Nephron progenitor cell (in vitro differentiated cells): ENCODE data around the gene NMRK1.

Source experiments
- DNase-seq: peaks from one replicate; pipeline ENCODE4 v3.0.0; 2021
- H3K27ac Mint-ChIP-seq: 2 replicates; pipeline ENCODE4 v1.8.0; 2021; ENCODE audit warnings: mild to moderate bottlenecking, moderate library complexity, mixed read lengths
- H3K27me3 Mint-ChIP-seq: 2 replicates; pipeline ENCODE4 v1.8.0; 2021; ENCODE audit warnings: mild to moderate bottlenecking, low read depth, mixed read lengths; ENCODE audit not compliant: poor library complexity
- H3K36me3 Mint-ChIP-seq: 2 replicates; pipeline ENCODE4 v1.8.0; 2021; ENCODE audit warnings: low read depth, mixed read lengths
- H3K4me1 Mint-ChIP-seq: 2 replicates; pipeline ENCODE4 v1.8.0; 2021; ENCODE audit warnings: mixed read lengths
- H3K4me3 Mint-ChIP-seq: 2 replicates; pipeline ENCODE4 v1.8.0; 2021; ENCODE audit warnings: mild to moderate bottlenecking, moderate library complexity, mixed read lengths
- H3K9me3 Mint-ChIP-seq: 2 replicates; pipeline ENCODE4 v1.8.0; 2021; ENCODE audit warnings: mild to moderate bottlenecking, moderate library complexity, mixed read lengths
- CTCF ChIP-seq: fragments of 200-600 bp; sonication (generic); IDR thresholded peaks from 2 replicates; pipeline ENCODE4 v1.5.0; 2021; ENCODE audit warnings: antibody characterized with exemption

The NMRK1 gene

GRCh38 chr9:75106857-75107256 is 18.9 kb upstream of the NMRK1 start:
- H3K9me3 Mint-ChIP-seq: no peaks in the 10 kb centered on the region
- no peak for DNase-seq
- H3K36me3 Mint-ChIP-seq: no peaks in the 10 kb centered on the region
- H3K27ac Mint-ChIP-seq: no peak overlapping the region
- TF ChIP-seq CTCF: no peak
- peaks cover 7% of the 10 kb centered on the region for H3K4me1 Mint-ChIP-seq
- no peaks in the 10 kb centered on the region for H3K27me3 Mint-ChIP-seq
- no peak overlapping the region for H3K4me3 Mint-ChIP-seq

- Mint-ChIP-seq H3K4me1 (peaks cover 17% of the 10 kb centered on the region), H3K27ac (peak overlapping the region; percentile 15), H3K27me3 (no peaks in the 10 kb centered on the region), H3K9me3 (no peaks in the 10 kb centered on the region), H3K36me3 (no peaks in the 10 kb centered on the region), H3K4me3 (no peak overlapping the region)
- TF ChIP-seq CTCF: no peak
- no peak for DNase-seq
Measured at GRCh38 chr9:75105841-75106240, 17.9 kb upstream of the NMRK1 start.

DNA sequence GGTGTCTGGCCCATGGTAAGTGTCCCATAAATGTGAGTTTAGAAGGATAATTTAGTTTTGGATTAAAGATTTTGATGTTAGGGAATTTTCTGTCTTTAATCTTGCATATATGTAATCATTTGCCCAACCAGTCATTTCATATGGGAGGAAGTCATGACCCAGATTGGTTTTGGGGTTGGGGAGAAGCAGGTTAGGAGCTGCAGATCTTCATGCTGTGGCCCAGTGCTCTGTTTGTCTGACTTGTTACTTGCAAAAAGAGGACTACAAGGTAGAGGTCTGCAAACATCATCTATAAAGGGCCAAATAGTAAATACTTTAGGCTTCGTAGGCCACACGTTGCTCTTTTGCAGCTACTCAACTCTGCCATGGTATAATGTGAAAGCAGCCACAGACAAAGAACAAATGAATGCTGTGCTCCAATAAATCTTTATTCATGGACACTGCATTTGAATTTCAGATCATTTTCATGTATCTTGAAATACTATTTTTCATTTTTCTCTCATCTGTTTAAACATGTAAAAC is 17.1 kb upstream of the NMRK1 start:
- H3K4me3 Mint-ChIP-seq: no peak overlapping the region
- H3K9me3 Mint-ChIP-seq: no peaks in the 10 kb centered on the region
- TF ChIP-seq CTCF: no peak
- H3K36me3 Mint-ChIP-seq: no peaks in the 10 kb centered on the region
- no peak for DNase-seq
- H3K27ac Mint-ChIP-seq: no peak overlapping the region
- H3K4me1 Mint-ChIP-seq: peaks cover 20% of the 10 kb centered on the region
- no peaks in the 10 kb centered on the region for H3K27me3 Mint-ChIP-seq

DNA sequence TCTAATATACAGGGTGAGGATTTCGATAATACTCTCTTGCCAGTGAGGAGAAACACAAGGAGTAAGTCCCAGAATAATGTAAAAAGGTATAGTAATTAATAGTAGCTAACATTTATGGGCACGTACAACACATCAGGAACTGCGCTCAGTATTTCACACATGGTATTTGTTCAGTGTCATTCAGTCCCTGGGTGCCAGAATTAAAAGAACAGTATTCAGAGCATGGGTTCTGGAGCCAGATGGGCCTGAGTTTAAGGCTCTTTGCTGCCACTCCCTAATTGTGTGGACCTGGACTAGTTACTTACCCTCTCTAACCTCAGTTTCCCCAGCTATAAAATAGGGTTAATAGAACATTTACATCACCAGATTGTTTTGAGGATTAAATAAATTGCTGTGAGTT is 16.7 kb upstream of the NMRK1 start:
- H3K27ac Mint-ChIP-seq: no peak overlapping the region
- H3K4me3 Mint-ChIP-seq: no peak overlapping the region
- TF ChIP-seq CTCF: no peak
- H3K4me1 Mint-ChIP-seq: peaks cover 20% of the 10 kb centered on the region
- no peaks in the 10 kb centered on the region for H3K36me3 Mint-ChIP-seq
- DNase-seq: no peak
- no peaks in the 10 kb centered on the region for H3K9me3 Mint-ChIP-seq
- no peaks in the 10 kb centered on the region for H3K27me3 Mint-ChIP-seq

- no peak overlapping the region for H3K4me3 Mint-ChIP-seq
- peak overlapping the region; percentile 66 for H3K27ac Mint-ChIP-seq
- peaks cover 20% of the 10 kb centered on the region for H3K4me1 Mint-ChIP-seq
- no peaks in the 10 kb centered on the region for H3K9me3 Mint-ChIP-seq
- H3K36me3 Mint-ChIP-seq: no peaks in the 10 kb centered on the region
- no peaks in the 10 kb centered on the region for H3K27me3 Mint-ChIP-seq
- TF ChIP-seq CTCF: no peak
- DNase-seq: no peak
Measured at GRCh38 chr9:75102177-75102790, 14.3 kb upstream of the NMRK1 start.

DNA sequence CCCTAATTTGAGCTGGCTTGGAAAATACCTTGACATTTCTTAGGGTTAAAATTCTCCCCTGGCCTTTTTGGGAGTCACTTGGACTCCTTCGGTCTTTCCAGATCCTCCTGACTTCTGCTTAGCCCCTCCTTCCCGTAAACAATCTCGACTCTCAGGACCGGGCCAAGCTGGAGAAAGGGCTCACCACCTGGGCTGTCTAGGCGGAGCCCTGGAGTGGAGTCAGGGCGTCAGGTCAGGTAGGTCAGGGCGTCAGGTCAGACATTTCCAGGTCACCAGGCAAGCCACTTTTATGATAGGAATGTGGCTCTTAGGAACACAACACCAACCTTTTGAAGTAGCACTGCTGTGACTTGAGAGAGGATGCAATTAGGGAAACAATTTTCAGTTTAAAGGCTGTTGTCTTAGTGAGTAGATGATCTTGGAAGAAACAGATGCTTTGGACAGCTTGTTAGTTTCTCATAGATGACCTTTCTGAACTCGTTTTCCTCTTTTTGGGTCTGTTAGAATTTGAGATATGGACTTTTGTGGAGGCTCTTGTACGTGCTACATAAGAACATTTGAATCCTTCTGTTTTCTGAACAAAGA is 13.1 kb upstream of the NMRK1 start:
- peaks cover 20% of the 10 kb centered on the region for H3K4me1 Mint-ChIP-seq
- H3K27ac Mint-ChIP-seq: peak overlapping the region; percentile 43
- no peak overlapping the region for H3K4me3 Mint-ChIP-seq
- no peak for TF ChIP-seq CTCF
- no peaks in the 10 kb centered on the region for H3K36me3 Mint-ChIP-seq
- DNase-seq: peak; percentile 24
- H3K9me3 Mint-ChIP-seq: no peaks in the 10 kb centered on the region
- no peaks in the 10 kb centered on the region for H3K27me3 Mint-ChIP-seq
